GM23338 (cell line): ENCODE data around the gene PEAR1. TPM values are rescaled to one million over a fixed set of nuclear protein-coding genes. Genes with fewer than 3 reads are reported as not detected.

Experiments
- ATAC-seq: fragments of 200-7000 bp; cut with Tn5 transposase; 3 replicates; pipeline ENCODE4 v1.9.1; 2020
- DNase-seq: peaks from one replicate; pipeline ENCODE4 v3.0.0-alpha.2; 2015; ENCODE audit warnings: low spot score
- H2AFZ ChIP-seq: fragments of 200-600 bp; sonication (generic); 2 replicates; pipeline ENCODE4 v1.8.0; 2016; ENCODE audit warnings: antibody characterized with exemption, mild to moderate bottlenecking, moderate library complexity
- H3F3A ChIP-seq: fragments of 200-600 bp; sonication (generic); replicated peaks from 2 replicates; pipeline ENCODE4 v1.8.0; 2017; ENCODE audit warnings: antibody characterized with exemption, mixed run types, low read depth
- H3K27ac ChIP-seq: fragments of 200-600 bp; sonication (generic); 2 replicates; pipeline ENCODE4 v1.6.1; 2016; ENCODE audit warnings: low read depth
- H3K27me3 ChIP-seq: fragments of 200-600 bp; sonication (generic); 2 replicates; pipeline ENCODE4 v1.8.0; 2016; ENCODE audit warnings: mild to moderate bottlenecking, mixed run types, moderate library complexity; ENCODE audit not compliant: insufficient read depth
- H3K36me3 ChIP-seq: fragments of 200-600 bp; sonication (generic); 2 replicates; pipeline ENCODE4 v1.8.0; 2016; ENCODE audit warnings: mild to moderate bottlenecking; ENCODE audit not compliant: insufficient read depth
- H3K4me1 ChIP-seq: fragments of 200-600 bp; sonication (generic); 2 replicates; pipeline ENCODE4 v1.8.0; 2016; ENCODE audit warnings: mild to moderate bottlenecking, moderate library complexity; ENCODE audit not compliant: insufficient read depth
- H3K4me2 ChIP-seq: fragments of 200-600 bp; sonication (generic); 2 replicates; pipeline ENCODE4 v1.7.1; 2017; ENCODE audit warnings: mixed run types
- H3K4me3 ChIP-seq: fragments of 200-600 bp; sonication (generic); 2 replicates; pipeline ENCODE4 v1.6.1; 2016; ENCODE audit warnings: mixed run types
- H3K79me2 ChIP-seq: fragments of 200-600 bp; sonication (generic); replicated peaks from 2 replicates; pipeline ENCODE4 v1.8.0; 2017; ENCODE audit warnings: mild to moderate bottlenecking; ENCODE audit not compliant: insufficient read depth
- H3K9me2 ChIP-seq: fragments of 200-600 bp; sonication (generic); 2 replicates; pipeline ENCODE4 v1.8.0; 2017; ENCODE audit not compliant: insufficient read depth
- H4K20me1 ChIP-seq: fragments of 200-600 bp; sonication (generic); replicated peaks from 2 replicates; pipeline ENCODE4 v1.8.0; 2017; ENCODE audit warnings: mild to moderate bottlenecking; ENCODE audit not compliant: insufficient read depth
- H3K27ac Mint-ChIP-seq: 2 replicates; pipeline ENCODE4 v1.8.0; 2020; ENCODE audit warnings: inconsistent platforms, mild to moderate bottlenecking, moderate library complexity, mixed read lengths
- H3K27me3 Mint-ChIP-seq: 3 replicates; pipeline ENCODE4 v1.8.0; 2022; ENCODE audit warnings: low read depth, mild to moderate bottlenecking, moderate library complexity, mixed read lengths, inconsistent platforms; ENCODE audit not compliant: insufficient read depth, poor library complexity
- H3K36me3 Mint-ChIP-seq: 3 replicates; pipeline ENCODE4 v1.8.0; 2021; ENCODE audit warnings: low read depth, mild to moderate bottlenecking, inconsistent platforms, moderate library complexity, mixed read lengths
- H3K4me1 Mint-ChIP-seq: 3 replicates; pipeline ENCODE4 v1.8.0; 2020; ENCODE audit warnings: mild to moderate bottlenecking, inconsistent platforms, mixed read lengths
- H3K4me3 Mint-ChIP-seq: 3 replicates; pipeline ENCODE4 v1.8.0; 2021; ENCODE audit warnings: moderate library complexity, mild to moderate bottlenecking, inconsistent platforms, mixed read lengths
- H3K9me3 Mint-ChIP-seq: 3 replicates; pipeline ENCODE4 v1.8.0; 2020; ENCODE audit warnings: moderate library complexity, mild to moderate bottlenecking, inconsistent platforms, mixed read lengths
- CREB1 ChIP-seq: fragments of 250-450 bp; sonication (Bioruptor Pico); IDR thresholded peaks from 2 replicates; pipeline ENCODE4 v1.5.0; 2020; ENCODE audit warnings: low read depth, mild to moderate bottlenecking, moderate library complexity
- ETS1 ChIP-seq: IDR thresholded peaks from 2 replicates; pipeline ENCODE4 v1.6.1; 2016; ENCODE audit warnings: antibody characterized with exemption
- EZH2 ChIP-seq: fragments of 200-600 bp; sonication (generic); IDR thresholded peaks from one replicate; pipeline ENCODE4 v1.8.0; 2017; ENCODE audit warnings: antibody characterized with exemption, mild to moderate bottlenecking, low read depth; ENCODE audit not compliant: unreplicated experiment
- EZH2phosphoT487 ChIP-seq: fragments of 200-600 bp; sonication (generic); IDR thresholded peaks from one replicate; pipeline ENCODE4 v1.8.1; 2018; ENCODE audit warnings: antibody characterized with exemption; ENCODE audit not compliant: unreplicated experiment
- JUNB ChIP-seq: IDR thresholded peaks from one replicate; pipeline ENCODE4 v1.6.1; 2016; ENCODE audit warnings: antibody characterized with exemption; ENCODE audit not compliant: unreplicated experiment
- NANOG ChIP-seq: IDR thresholded peaks from 2 replicates; pipeline ENCODE4 v1.6.1; 2016; ENCODE audit warnings: antibody characterized with exemption, borderline replicate concordance
- POLR2AphosphoS5 ChIP-seq: IDR thresholded peaks from 2 replicates; pipeline ENCODE4 v1.6.1; 2016; ENCODE audit warnings: antibody characterized with exemption, low read depth
- STAT1 ChIP-seq: IDR thresholded peaks from one replicate; pipeline ENCODE4 v1.6.1; 2016; ENCODE audit warnings: antibody characterized with exemption; ENCODE audit not compliant: unreplicated experiment
- ZNF114 ChIP-seq: fragments of 250-450 bp; sonication (Bioruptor Pico); IDR thresholded peaks from 2 replicates; pipeline ENCODE4 v1.5.0; 2020; ENCODE audit warnings: mild to moderate bottlenecking, moderate library complexity
- ZNF331 ChIP-seq: fragments of 250-450 bp; sonication (Bioruptor Pico); IDR thresholded peaks from 2 replicates; pipeline ENCODE4 v1.5.0; 2020; ENCODE audit warnings: low read depth, mild to moderate bottlenecking, moderate library complexity
- polyA plus RNA-seq: library from polyadenylated mRNA; unstranded; fragments of >200 nt; fragmentation: Nextera tagmentation; extraction: Ambion mirVana; gene quantifications from 2 replicates; pipeline ENCODE4 v1.2.1, GENCODE V29; 2016
- total RNA-seq: library from RNA; depleted of rRNA; stranded (reverse); fragments of >200 nt; shearing (Covaris generic); gene quantifications from 2 replicates; pipeline ENCODE4 v1.2.3, GENCODE V29; 2014
- TF ChIP-seq, protein P1 (sequence below): IDR thresholded peaks from one replicate; pipeline ENCODE4 v1.6.1; 2018; ENCODE audit warnings: antibody characterized with exemption; ENCODE audit not compliant: unreplicated experiment
- TF ChIP-seq, protein P2 (sequence below), 2 experiments: fragments of 200-600 bp in 1 of 2; sonication (generic) in 1 of 2; conservative IDR thresholded peaks; 2 replicates each; pipeline versions ENCODE4 v1.5.1 to v1.6.1; 2016 to 2017; ENCODE audit warnings: antibody characterized with exemption in 2 of 2, low read depth in 2 of 2, mild to moderate bottlenecking in 2 of 2, moderate library complexity in 1 of 2

PEAR1 gene
- total and polyA plus RNA-seq, 2 experiments from 2014 or later, result 0.28 to 0.47 TPM

GRCh38 chr1:156929596-156930238 lies 36.2 kb downstream of the PEAR1 start:
- ATAC-seq (no peak), DNase-seq (no peak)
- no peak overlapping the region for H3K27ac ChIP-seq
- H3K36me3 ChIP-seq, result no peaks in the 10 kb centered on the region
- H3K4me3 ChIP-seq, result no peak overlapping the region
- TF ChIP-seq CREB1 (CRISPR knock-in tag) (no peak), ZNF114 (CRISPR knock-in tag) (no peak)
- Mint-ChIP-seq H3K4me1 (peaks cover 33% of the 10 kb centered on the region), H3K4me3 (no peak overlapping the region), H3K27ac (no peak overlapping the region), H3K27me3 (peaks cover 69% of the 10 kb centered on the region), H3K36me3 (peaks cover 3% of the 10 kb centered on the region; the same call in 1 of the 3 replicates), H3K9me3 (no peaks in the 10 kb centered on the region; the same call in 1 of the 3 replicates)
- no peaks in the 10 kb centered on the region for H4K20me1 ChIP-seq
- peaks cover 9% of the 10 kb centered on the region; the same call in 1 of the 2 replicates for H3F3A ChIP-seq
- no peak overlapping the region for H3K4me2 ChIP-seq
- peaks cover 66% of the 10 kb centered on the region for H3K27me3 ChIP-seq
- no peak overlapping the region for H2AFZ ChIP-seq
- no peaks in the 10 kb centered on the region for H3K79me2 ChIP-seq
- no peaks in the 10 kb centered on the region for H3K9me2 ChIP-seq
- H3K4me1 ChIP-seq, result peaks cover 3% of the 10 kb centered on the region; the same call in 1 of the 2 replicates

GRCh38 chr1:156930483-156930882 lies 37.0 kb downstream of the PEAR1 start:
- H3K9me3 Mint-ChIP-seq, result no peaks in the 10 kb centered on the region; the same call in 2 of the 3 replicates
- ATAC-seq (no peak), DNase-seq (peak; percentile 26)
- peaks cover 4% of the 10 kb centered on the region; the same call in 1 of the 2 replicates for H3F3A ChIP-seq
- H3K4me2 ChIP-seq, result no peak overlapping the region
- H2AFZ ChIP-seq, result no peak overlapping the region
- H3K4me1 ChIP-seq, result no peaks in the 10 kb centered on the region; the same call in 1 of the 2 replicates
- H3K4me3 ChIP-seq, result no peak overlapping the region
- no peaks in the 10 kb centered on the region for H3K9me2 ChIP-seq
- no peak overlapping the region for H3K27ac Mint-ChIP-seq
- H3K27me3 Mint-ChIP-seq, result peaks cover 62% of the 10 kb centered on the region
- no peaks in the 10 kb centered on the region for H3K36me3 ChIP-seq
- H3K27me3 ChIP-seq, result peaks cover 58% of the 10 kb centered on the region
- H3K36me3 Mint-ChIP-seq, result peaks cover 3% of the 10 kb centered on the region; the same call in 1 of the 3 replicates
- no peak overlapping the region for H3K4me3 Mint-ChIP-seq
- H3K4me1 Mint-ChIP-seq, result peaks cover 36% of the 10 kb centered on the region
- no peak overlapping the region for H3K27ac ChIP-seq
- no peaks in the 10 kb centered on the region for H3K79me2 ChIP-seq
- no peaks in the 10 kb centered on the region for H4K20me1 ChIP-seq
- TF ChIP-seq ETS1 (no peak), POLR2AphosphoS5 (no peak), NANOG (no peak), ZNF114 (CRISPR knock-in tag) (no peak), ZNF331 (CRISPR knock-in tag) (no peak), STAT1 (no peak), EZH2phosphoT487 (no peak), CREB1 (CRISPR knock-in tag) (no peak), JUNB (no peak), EZH2 (no peak)
- TF ChIP-seq, protein P1, sequence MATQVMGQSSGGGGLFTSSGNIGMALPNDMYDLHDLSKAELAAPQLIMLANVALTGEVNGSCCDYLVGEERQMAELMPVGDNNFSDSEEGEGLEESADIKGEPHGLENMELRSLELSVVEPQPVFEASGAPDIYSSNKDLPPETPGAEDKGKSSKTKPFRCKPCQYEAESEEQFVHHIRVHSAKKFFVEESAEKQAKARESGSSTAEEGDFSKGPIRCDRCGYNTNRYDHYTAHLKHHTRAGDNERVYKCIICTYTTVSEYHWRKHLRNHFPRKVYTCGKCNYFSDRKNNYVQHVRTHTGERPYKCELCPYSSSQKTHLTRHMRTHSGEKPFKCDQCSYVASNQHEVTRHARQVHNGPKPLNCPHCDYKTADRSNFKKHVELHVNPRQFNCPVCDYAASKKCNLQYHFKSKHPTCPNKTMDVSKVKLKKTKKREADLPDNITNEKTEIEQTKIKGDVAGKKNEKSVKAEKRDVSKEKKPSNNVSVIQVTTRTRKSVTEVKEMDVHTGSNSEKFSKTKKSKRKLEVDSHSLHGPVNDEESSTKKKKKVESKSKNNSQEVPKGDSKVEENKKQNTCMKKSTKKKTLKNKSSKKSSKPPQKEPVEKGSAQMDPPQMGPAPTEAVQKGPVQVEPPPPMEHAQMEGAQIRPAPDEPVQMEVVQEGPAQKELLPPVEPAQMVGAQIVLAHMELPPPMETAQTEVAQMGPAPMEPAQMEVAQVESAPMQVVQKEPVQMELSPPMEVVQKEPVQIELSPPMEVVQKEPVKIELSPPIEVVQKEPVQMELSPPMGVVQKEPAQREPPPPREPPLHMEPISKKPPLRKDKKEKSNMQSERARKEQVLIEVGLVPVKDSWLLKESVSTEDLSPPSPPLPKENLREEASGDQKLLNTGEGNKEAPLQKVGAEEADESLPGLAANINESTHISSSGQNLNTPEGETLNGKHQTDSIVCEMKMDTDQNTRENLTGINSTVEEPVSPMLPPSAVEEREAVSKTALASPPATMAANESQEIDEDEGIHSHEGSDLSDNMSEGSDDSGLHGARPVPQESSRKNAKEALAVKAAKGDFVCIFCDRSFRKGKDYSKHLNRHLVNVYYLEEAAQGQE, result no peak
- TF ChIP-seq, protein P2, sequence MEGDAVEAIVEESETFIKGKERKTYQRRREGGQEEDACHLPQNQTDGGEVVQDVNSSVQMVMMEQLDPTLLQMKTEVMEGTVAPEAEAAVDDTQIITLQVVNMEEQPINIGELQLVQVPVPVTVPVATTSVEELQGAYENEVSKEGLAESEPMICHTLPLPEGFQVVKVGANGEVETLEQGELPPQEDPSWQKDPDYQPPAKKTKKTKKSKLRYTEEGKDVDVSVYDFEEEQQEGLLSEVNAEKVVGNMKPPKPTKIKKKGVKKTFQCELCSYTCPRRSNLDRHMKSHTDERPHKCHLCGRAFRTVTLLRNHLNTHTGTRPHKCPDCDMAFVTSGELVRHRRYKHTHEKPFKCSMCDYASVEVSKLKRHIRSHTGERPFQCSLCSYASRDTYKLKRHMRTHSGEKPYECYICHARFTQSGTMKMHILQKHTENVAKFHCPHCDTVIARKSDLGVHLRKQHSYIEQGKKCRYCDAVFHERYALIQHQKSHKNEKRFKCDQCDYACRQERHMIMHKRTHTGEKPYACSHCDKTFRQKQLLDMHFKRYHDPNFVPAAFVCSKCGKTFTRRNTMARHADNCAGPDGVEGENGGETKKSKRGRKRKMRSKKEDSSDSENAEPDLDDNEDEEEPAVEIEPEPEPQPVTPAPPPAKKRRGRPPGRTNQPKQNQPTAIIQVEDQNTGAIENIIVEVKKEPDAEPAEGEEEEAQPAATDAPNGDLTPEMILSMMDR (conservative IDR thresholded peaks at IDR 0.05; ENCODE audit: low read depth in 2 of 2), result no peak
